GM03348 (cell line): ENCODE measurements around the gene TMEM126B.
"Not testable (repeated sequence)": the region's sequence is repeated elsewhere in the genome, so short reads cannot be mapped to it uniquely, and the experiment has no call there.

Experiments
- DNase-seq: peaks from one replicate; pipeline ENCODE4 v3.0.0; 2012; ENCODE audit warnings: low spot score

Gene TMEM126B

GRCh38 chr11:85647604-85648299 lies 19.4 kb downstream of the TMEM126B start, which contains the start of gene TMEM126A:
Gene TMEM126A, plus strand, starts transcription at chr11:85647967. Its CDS starts 2,289 bp downstream, at chr11:85650256.
- DNase-seq, result peak; percentile 92

- DNase-seq, result no peak
Observed at GRCh38 chr11:85651118-85651517, 22.7 kb downstream of the TMEM126B start.

- no peak for DNase-seq
Observed at GRCh38 chr11:85652786-85653447, 24.5 kb downstream of the TMEM126B start.

GRCh38 chr11:85654343-85654742 lies 25.9 kb downstream of the TMEM126B start:
- not testable (repeated sequence) for DNase-seq

GRCh38 chr11:85656777-85657176 lies 28.4 kb downstream of the TMEM126B start:
- no peak for DNase-seq

- no peak for DNase-seq
Observed at GRCh38 chr11:85658180-85658579, 29.8 kb downstream of the TMEM126B start.

GRCh38 chr11:85661972-85662664 lies 33.7 kb downstream of the TMEM126B start:
- no peak for DNase-seq

GRCh38 chr11:85663080-85663752 lies 34.8 kb downstream of the TMEM126B start:
- no peak for DNase-seq

GRCh38 chr11:85663753-85664614 lies 35.6 kb downstream of the TMEM126B start:
- peak; percentile 70 for DNase-seq

- DNase-seq, result peak; percentile 94
Observed at GRCh38 chr11:85664615-85665481, 36.5 kb downstream of the TMEM126B start, which contains the start of gene CREBZF. Gene CREBZF, minus strand, starts transcription at chr11:85665129. Its CDS starts 254 bp downstream, at chr11:85664875.

GRCh38 chr11:85665733-85666132 lies 37.3 kb downstream of the TMEM126B start:
- DNase-seq, result no peak

- DNase-seq, result no peak
Observed at GRCh38 chr11:85666687-85667086, 38.3 kb downstream of the TMEM126B start.

GRCh38 chr11:85668157-85668556 lies 39.8 kb downstream of the TMEM126B start:
- DNase-seq, result no peak

- not testable (repeated sequence) for DNase-seq
Observed at GRCh38 chr11:85670949-85671663, 42.7 kb downstream of the TMEM126B start.

- DNase-seq, result no peak
Observed at GRCh38 chr11:85672105-85672902, 43.9 kb downstream of the TMEM126B start.

- DNase-seq, result no peak
Observed at GRCh38 chr11:85673393-85673792, 45.0 kb downstream of the TMEM126B start.

- DNase-seq, result no peak
Observed at GRCh38 chr11:85679576-85679975, 51.2 kb downstream of the TMEM126B start.

GRCh38 chr11:85680897-85681296 lies 52.5 kb downstream of the TMEM126B start:
- DNase-seq, result no peak
